EL (cell line): Measurements from ENCODE around the gene ETS1.

Experiments used
- DNase-seq: peaks from one replicate; pipeline ENCODE4 v3.0.0-alpha.2; 2016

The ETS1 gene

GRCh38 chr11:128565881-128566280 lies 21.5 kb downstream of the ETS1 start:
- no peak for DNase-seq

GRCh38 chr11:128564642-128565245 lies 22.6 kb downstream of the ETS1 start:
- no peak for DNase-seq

- no peak for DNase-seq
Observed at GRCh38 chr11:128563942-128564641, 23.3 kb downstream of the ETS1 start.

GRCh38 chr11:128563308-128563707 lies 24.1 kb downstream of the ETS1 start:
- DNase-seq = no peak

- DNase-seq = no peak
Observed at GRCh38 chr11:128559496-128560103, 27.8 kb downstream of the ETS1 start.

- peak; percentile 40 for DNase-seq
Observed at GRCh38 chr11:128555606-128556005, 31.8 kb downstream of the ETS1 start.

- DNase-seq = peak; percentile 40
Observed at GRCh38 chr11:128553662-128554362, 33.5 kb downstream of the ETS1 start.

GRCh38 chr11:128552783-128553661 lies 34.3 kb downstream of the ETS1 start:
- no peak for DNase-seq

- no peak for DNase-seq
Observed at GRCh38 chr11:128551611-128552335, 35.6 kb downstream of the ETS1 start.

- no peak for DNase-seq
Observed at GRCh38 chr11:128551058-128551457, 36.3 kb downstream of the ETS1 start.

- DNase-seq = no peak
Observed at GRCh38 chr11:128550261-128550821, 37.0 kb downstream of the ETS1 start.

GRCh38 chr11:128549256-128549944 lies 38.0 kb downstream of the ETS1 start:
- DNase-seq = no peak

- peak; percentile 45 for DNase-seq
Observed at GRCh38 chr11:128548649-128549255, 38.6 kb downstream of the ETS1 start.

GRCh38 chr11:128547946-128548648 lies 39.3 kb downstream of the ETS1 start:
- no peak for DNase-seq

GRCh38 chr11:128546916-128547315 lies 40.4 kb downstream of the ETS1 start:
- no peak for DNase-seq

- DNase-seq = no peak
Observed at GRCh38 chr11:128544471-128545051, 42.8 kb downstream of the ETS1 start.

- DNase-seq = no peak
Observed at GRCh38 chr11:128540469-128540868, 46.9 kb downstream of the ETS1 start.

GRCh38 chr11:128536506-128536905 lies 50.9 kb downstream of the ETS1 start:
- no peak for DNase-seq
